Astrocyte of the cerebellum (primary cell): ENCODE measurements around the gene NLRC5.

ENCODE experiments used
- DNase-seq: peaks from one replicate; pipeline ENCODE4 v3.0.0-alpha.2; 2011; ENCODE audit warnings: low read depth
- H3K4me3 ChIP-seq: 2 replicates; pipeline ENCODE4 v1.5.1; 2011; ENCODE audit warnings: mild to moderate bottlenecking, low read depth, low read length, moderate library complexity
- CTCF ChIP-seq: IDR thresholded peaks from 2 replicates; pipeline ENCODE4 v1.5.1; 2012; ENCODE audit warnings: low read length, low read depth, moderate library complexity, mild to moderate bottlenecking; ENCODE audit errors: missing control alignments
- in situ Hi-C: cut with HindIII; loops from 2 replicates; pipeline ENCODE4 v1.10.0; 2017; ENCODE audit warnings: low sequenced_read_pairs

The NLRC5 gene

GRCh38 chr16:56944954-56945839, 44.2 kb upstream of the NLRC5 start:
- no peak for DNase-seq

GRCh38 chr16:56945847-56946527, 43.4 kb upstream of the NLRC5 start:
- in situ Hi-C loops, result no loop called here
- no peak for TF ChIP-seq CTCF
- no peak for DNase-seq
- H3K4me3 ChIP-seq, result no peak overlapping the region

More at GRCh38 chr16:56944954-56945839, 44.2 kb upstream of the NLRC5 start:
- TF ChIP-seq CTCF, result no peak
- H3K4me3 ChIP-seq, result no peak overlapping the region
- in situ Hi-C loops, result no loop called here

DNA sequence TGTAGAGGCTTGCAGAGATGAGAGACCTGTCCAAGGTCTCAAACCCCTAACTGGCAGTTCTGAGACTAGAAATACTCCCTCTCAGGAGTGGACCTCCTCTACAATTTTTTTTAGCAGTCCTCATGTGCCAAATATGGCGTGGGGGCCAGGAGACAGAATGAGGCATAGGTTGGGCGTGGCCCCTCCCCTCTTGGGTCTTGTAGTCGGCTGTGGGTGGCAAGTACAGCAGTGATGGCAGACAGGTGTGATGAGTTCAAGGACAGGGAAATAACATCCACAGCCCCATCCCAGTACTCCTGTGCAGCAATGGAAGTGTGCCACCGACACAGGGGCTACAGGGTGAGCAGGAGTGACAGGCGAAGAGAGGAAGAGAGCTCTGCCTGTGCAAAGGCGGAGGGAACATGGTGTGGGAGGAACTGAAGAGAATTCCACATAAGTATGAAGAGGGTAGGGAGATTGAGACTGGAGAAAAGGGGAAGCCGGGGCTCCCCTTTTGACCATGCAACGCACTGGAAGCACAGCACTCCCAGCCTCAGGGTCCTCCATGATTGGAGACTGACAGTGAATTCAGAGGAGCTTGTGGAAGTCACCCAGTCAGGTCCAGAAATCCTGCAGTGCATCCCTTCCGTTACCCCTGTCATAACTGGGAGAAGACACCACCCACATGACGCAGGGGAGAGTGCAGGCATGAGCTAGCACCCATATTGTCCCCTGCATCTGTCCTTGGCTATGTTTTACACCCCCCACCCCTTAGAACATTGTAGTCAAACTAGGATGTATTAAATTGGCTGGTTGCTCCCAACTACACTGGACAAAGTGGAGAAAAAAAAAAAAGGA, 42.4 kb upstream of the NLRC5 start:
- in situ Hi-C loops, result no loop called here
- DNase-seq, result no peak
- H3K4me3 ChIP-seq, result no peak overlapping the region
- no peak for TF ChIP-seq CTCF

GRCh38 chr16:56947604-56947995, 41.8 kb upstream of the NLRC5 start:
- no peak for DNase-seq
- in situ Hi-C loops, result no loop called here
- TF ChIP-seq CTCF, result no peak
- no peak overlapping the region for H3K4me3 ChIP-seq

DNA sequence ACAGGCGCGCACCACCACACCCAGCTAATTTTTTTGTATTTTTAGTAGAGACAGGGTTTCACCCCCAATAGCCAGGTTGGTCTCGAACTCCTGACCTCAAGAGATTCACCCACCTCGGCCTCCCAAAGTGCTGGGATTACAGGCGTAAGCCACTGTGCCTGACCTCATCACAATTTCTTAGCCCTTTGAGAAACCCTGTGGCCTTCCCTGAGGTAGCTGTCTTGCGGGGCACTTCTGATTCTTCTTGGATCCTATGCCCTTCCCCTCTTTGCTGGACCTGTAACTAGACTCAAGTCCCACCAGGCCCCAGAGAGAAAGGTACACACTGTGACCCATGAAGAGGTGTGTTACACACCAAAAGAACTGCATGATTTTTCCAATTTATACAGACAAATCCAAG, 41.1 kb upstream of the NLRC5 start:
- DNase-seq, result no peak
- TF ChIP-seq CTCF, result no peak
- in situ Hi-C loops, result no loop called here
- H3K4me3 ChIP-seq, result no peak overlapping the region

- no peak for TF ChIP-seq CTCF
- no peak overlapping the region for H3K4me3 ChIP-seq
- in situ Hi-C loops, result loop anchor here (5.0 kb wide), 1 partner anchor 77 kb away; no protein-coding TSS in a partner anchor
- no peak for DNase-seq
Measured at GRCh38 chr16:56950051-56950450, 39.3 kb upstream of the NLRC5 start.
